ENCODE results near the gene DMGDH.

The DMGDH gene

GRCh38 chr5:79056847-79057246, 12.6 kb downstream of the DMGDH start:
- no peak for DNase-seq (ENCODE audit: insufficient read length)
- FAIRE-seq, result no peak
- no peak for TF ChIP-seq TAF1 (IDR thresholded peaks at IDR 0.05; ENCODE audit: borderline replicate concordance, low read depth, low read length)
- TF ChIP-seq POLR2AphosphoS5 (IDR thresholded peaks at IDR 0.05; ENCODE audit: low read depth, low read length), result no peak
- TF ChIP-seq POLR2A (IDR thresholded peaks at IDR 0.05; ENCODE audit: low read depth, low read length), result no peak

GRCh38 chr5:79055017-79055416, 14.5 kb downstream of the DMGDH start:
- no peak for DNase-seq (ENCODE audit: insufficient read length)
- no peak for FAIRE-seq
- TF ChIP-seq TAF1 (IDR thresholded peaks at IDR 0.05; ENCODE audit: borderline replicate concordance, low read depth, low read length) (no peak), POLR2AphosphoS5 (IDR thresholded peaks at IDR 0.05; ENCODE audit: low read depth, low read length) (no peak), POLR2A (IDR thresholded peaks at IDR 0.05; ENCODE audit: low read depth, low read length) (no peak)

- FAIRE-seq, result no peak
- no peak for TF ChIP-seq POLR2AphosphoS5 (IDR thresholded peaks at IDR 0.05; ENCODE audit: low read depth, low read length)
- no peak for TF ChIP-seq POLR2A (IDR thresholded peaks at IDR 0.05; ENCODE audit: low read depth, low read length)
- no peak for TF ChIP-seq TAF1 (IDR thresholded peaks at IDR 0.05; ENCODE audit: borderline replicate concordance, low read depth, low read length)
- no peak for DNase-seq (ENCODE audit: insufficient read length)
Observed at GRCh38 chr5:79053321-79053720, 16.2 kb downstream of the DMGDH start.

GRCh38 chr5:79050498-79050897, 19.0 kb downstream of the DMGDH start:
- no peak for TF ChIP-seq TAF1 (IDR thresholded peaks at IDR 0.05; ENCODE audit: borderline replicate concordance, low read depth, low read length)
- no peak for TF ChIP-seq POLR2A (IDR thresholded peaks at IDR 0.05; ENCODE audit: low read depth, low read length)
- TF ChIP-seq POLR2AphosphoS5 (IDR thresholded peaks at IDR 0.05; ENCODE audit: low read depth, low read length), result no peak
- no peak for FAIRE-seq
- no peak for DNase-seq (ENCODE audit: insufficient read length)

- TF ChIP-seq POLR2AphosphoS5 (IDR thresholded peaks at IDR 0.05; ENCODE audit: low read depth, low read length), result no peak
- TF ChIP-seq POLR2A (IDR thresholded peaks at IDR 0.05; ENCODE audit: low read depth, low read length), result no peak
- no peak for TF ChIP-seq TAF1 (IDR thresholded peaks at IDR 0.05; ENCODE audit: borderline replicate concordance, low read depth, low read length)
- DNase-seq (ENCODE audit: insufficient read length) (no peak), FAIRE-seq (no peak)
Observed at GRCh38 chr5:79048437-79048836, 21.0 kb downstream of the DMGDH start.

- TF ChIP-seq POLR2AphosphoS5 (IDR thresholded peaks at IDR 0.05; ENCODE audit: low read depth, low read length), result no peak
- no peak for TF ChIP-seq TAF1 (IDR thresholded peaks at IDR 0.05; ENCODE audit: borderline replicate concordance, low read depth, low read length)
- no peak for TF ChIP-seq POLR2A (IDR thresholded peaks at IDR 0.05; ENCODE audit: low read depth, low read length)
- no peak for FAIRE-seq
- no peak for DNase-seq (ENCODE audit: insufficient read length)
Observed at GRCh38 chr5:79047199-79047598, 22.3 kb downstream of the DMGDH start.

- no peak for TF ChIP-seq POLR2AphosphoS5 (IDR thresholded peaks at IDR 0.05; ENCODE audit: low read depth, low read length)
- no peak for DNase-seq (ENCODE audit: insufficient read length)
- FAIRE-seq, result no peak
Observed at GRCh38 chr5:79042188-79042587, 27.3 kb downstream of the DMGDH start.

GRCh38 chr5:79036769-79037168, 32.7 kb downstream of the DMGDH start:
- TF ChIP-seq POLR2AphosphoS5 (IDR thresholded peaks at IDR 0.05; ENCODE audit: low read depth, low read length) (no peak), POLR2A (IDR thresholded peaks at IDR 0.05; ENCODE audit: low read depth, low read length) (no peak), TAF1 (IDR thresholded peaks at IDR 0.05; ENCODE audit: borderline replicate concordance, low read depth, low read length) (no peak)
- DNase-seq (ENCODE audit: insufficient read length), result no peak
- FAIRE-seq, result no peak

GRCh38 chr5:79035237-79035636, 34.2 kb downstream of the DMGDH start:
- TF ChIP-seq TAF1 (IDR thresholded peaks at IDR 0.05; ENCODE audit: borderline replicate concordance, low read depth, low read length) (no peak), POLR2AphosphoS5 (IDR thresholded peaks at IDR 0.05; ENCODE audit: low read depth, low read length) (no peak), POLR2A (IDR thresholded peaks at IDR 0.05; ENCODE audit: low read depth, low read length) (no peak)
- DNase-seq (ENCODE audit: insufficient read length) (no peak), FAIRE-seq (no peak)

GRCh38 chr5:79032782-79033181, 36.7 kb downstream of the DMGDH start:
- no peak for TF ChIP-seq TAF1 (IDR thresholded peaks at IDR 0.05; ENCODE audit: borderline replicate concordance, low read depth, low read length)
- no peak for TF ChIP-seq POLR2A (IDR thresholded peaks at IDR 0.05; ENCODE audit: low read depth, low read length)
- TF ChIP-seq POLR2AphosphoS5 (IDR thresholded peaks at IDR 0.05; ENCODE audit: low read depth, low read length), result no peak
- FAIRE-seq (no peak), DNase-seq (ENCODE audit: insufficient read length) (no peak)

- no peak for FAIRE-seq
- TF ChIP-seq POLR2A (IDR thresholded peaks at IDR 0.05; ENCODE audit: low read depth, low read length) (no peak), TAF1 (IDR thresholded peaks at IDR 0.05; ENCODE audit: borderline replicate concordance, low read depth, low read length) (no peak), POLR2AphosphoS5 (IDR thresholded peaks at IDR 0.05; ENCODE audit: low read depth, low read length) (no peak)
- DNase-seq (ENCODE audit: insufficient read length), result no peak
Observed at GRCh38 chr5:79032031-79032695, 37.3 kb downstream of the DMGDH start.

GRCh38 chr5:79031485-79031867, 38.0 kb downstream of the DMGDH start:
- FAIRE-seq, result no peak
- no peak for TF ChIP-seq TAF1 (IDR thresholded peaks at IDR 0.05; ENCODE audit: borderline replicate concordance, low read depth, low read length)
- no peak for TF ChIP-seq POLR2AphosphoS5 (IDR thresholded peaks at IDR 0.05; ENCODE audit: low read depth, low read length)
- no peak for TF ChIP-seq POLR2A (IDR thresholded peaks at IDR 0.05; ENCODE audit: low read depth, low read length)
- no peak for DNase-seq (ENCODE audit: insufficient read length)

Data from GM12892 (cell line).